Endothelial cell of umbilical vein (primary cell): ENCODE results near the gene OSBPL10. TPM values are rescaled to one million over a fixed set of nuclear protein-coding genes. Genes with fewer than 3 reads are reported as not detected.

Experiments used
- BruUV-seq: library from RNA; stranded (reverse); fragments of 400-500 nt; replicated peaks from 2 replicates; lab custom pipeline; 2021; lab: Mats Ljungman, UMichigan
- CTCF ChIA-PET: fragments of 300-600, 350-600 bp; sonication (Branson Sonifier 250); formaldehyde crosslinking; loops from one replicate; lab custom pipeline; 2021; ENCODE audit warnings: antibody characterized with exemption, inconsistent platforms; lab: Charles Lee
- POLR2A ChIA-PET: fragments of 300-600, 350-600 bp; sonication (Branson Sonifier 250); formaldehyde crosslinking; loops from one replicate; lab custom pipeline; 2021; ENCODE audit warnings: antibody characterized with exemption, inconsistent platforms; lab: Charles Lee
- DNase-seq: peaks from one replicate; pipeline ENCODE4 v3.0.0-alpha.2; 2011; ENCODE audit warnings: low read depth, low spot score
- FAIRE-seq: peaks from 2 replicates; lab custom pipeline; 2011; peaks lifted over from hg19 to GRCh38; lab: Jason Lieb, UNC
- H2AFZ ChIP-seq: 2 replicates; pipeline ENCODE4 v1.6.0; 2012; ENCODE audit warnings: low read depth, low read length, control low read depth, inconsistent platforms
- H3K27ac ChIP-seq: 2 replicates; pipeline ENCODE4 v1.5.1; 2011; ENCODE audit warnings: low read depth, mild to moderate bottlenecking, control low read depth, low read length, moderate library complexity; ENCODE audit not compliant: insufficient read depth
- H3K27me3 ChIP-seq, 2 experiments: 2 replicates each; pipeline versions ENCODE4 v1.6.0 to v1.6.1; 2011; ENCODE audit warnings: low read length in 2 of 2, mixed read lengths in 1 of 2; ENCODE audit not compliant: control insufficient read depth in 2 of 2, insufficient read depth in 2 of 2
- H3K36me3 ChIP-seq, 2 experiments: 2 replicates in 1 of 2; 3 replicates in 1 of 2; pipeline ENCODE4 v1.5.1; 2011; ENCODE audit warnings: low read length in 2 of 2, mild to moderate bottlenecking in 1 of 2, moderate library complexity in 1 of 2; ENCODE audit not compliant: control insufficient read depth in 2 of 2, insufficient read depth in 2 of 2; ENCODE audit errors: extremely low read depth in 1 of 2
- H3K4me1 ChIP-seq: 3 replicates; pipeline ENCODE4 v1.5.1; 2011; ENCODE audit warnings: mild to moderate bottlenecking, low read length; ENCODE audit not compliant: control insufficient read depth, insufficient read depth; ENCODE audit errors: extremely low read depth
- H3K4me2 ChIP-seq: 2 replicates; pipeline ENCODE4 v1.6.1; 2011; ENCODE audit warnings: low read length, control low read depth, mixed read lengths; ENCODE audit not compliant: insufficient read depth
- H3K4me3 ChIP-seq, 3 experiments: fragments of 200-600 bp in 1 of 3; sonication (generic), shearing (Covaris generic) in 1 of 3; replicated peaks in 1 of 3; 2 replicates each; pipeline ENCODE4 v1.5.1; 2011 to 2016; ENCODE audit warnings: control low read depth in 3 of 3, low read length in 3 of 3, mild to moderate bottlenecking in 2 of 3, inconsistent platforms in 1 of 3, low read depth in 1 of 3, moderate library complexity in 1 of 3; ENCODE audit not compliant: insufficient read depth in 1 of 3
- H3K79me2 ChIP-seq: 2 replicates; pipeline ENCODE4 v1.6.0; 2012; ENCODE audit warnings: low read length, inconsistent platforms; ENCODE audit not compliant: control insufficient read depth, insufficient read depth
- H3K9ac ChIP-seq: replicated peaks from 2 replicates; pipeline ENCODE3; 2011; ENCODE audit warnings: low read length, control low read depth; ENCODE audit not compliant: insufficient read depth; ENCODE audit errors: extremely low read depth
- H3K9me1 ChIP-seq: replicated peaks from 3 replicates; pipeline ENCODE4 v1.6.0; 2011; ENCODE audit warnings: mild to moderate bottlenecking, low read length; ENCODE audit not compliant: control insufficient read depth, insufficient read depth; ENCODE audit errors: extremely low read depth
- H3K9me3 ChIP-seq: replicated peaks from 2 replicates; pipeline ENCODE4 v1.5.1; 2012; ENCODE audit warnings: low read length, inconsistent platforms; ENCODE audit not compliant: control insufficient read depth, insufficient read depth
- H4K20me1 ChIP-seq: replicated peaks from 2 replicates; pipeline ENCODE3; 2011; ENCODE audit warnings: mild to moderate bottlenecking, low read length; ENCODE audit not compliant: control insufficient read depth, insufficient read depth; ENCODE audit errors: extremely low read depth
- EZH2 ChIP-seq: IDR thresholded peaks from 2 replicates; pipeline ENCODE4 v1.6.1; 2012; ENCODE audit warnings: borderline replicate concordance, low read depth, mild to moderate bottlenecking, moderate library complexity, low read length, inconsistent platforms; ENCODE audit not compliant: severe bottlenecking
- FOS ChIP-seq: IDR thresholded peaks from 2 replicates; pipeline ENCODE4 v1.6.1; 2011; ENCODE audit warnings: mild to moderate bottlenecking, low read length, moderate library complexity, borderline replicate concordance; ENCODE audit not compliant: insufficient read depth
- GATA2 ChIP-seq: IDR thresholded peaks from 2 replicates; pipeline ENCODE4 v1.7.0; 2011; ENCODE audit warnings: low read depth, mild to moderate bottlenecking, moderate library complexity, mixed read lengths, low read length; ENCODE audit not compliant: insufficient read length, insufficient read depth
- JUN ChIP-seq: IDR thresholded peaks from 2 replicates; pipeline ENCODE4 v1.6.1; 2011; ENCODE audit warnings: borderline replicate concordance, low read depth; ENCODE audit not compliant: insufficient read length, insufficient read depth
- POLR2A ChIP-seq: IDR thresholded peaks from 2 replicates; pipeline ENCODE4 v1.6.1; 2012; ENCODE audit warnings: low read depth, mild to moderate bottlenecking, control low read depth, low read length
- dilution Hi-C: fragments of 300-500 bp; cut with MboI; formaldehyde crosslinking; loops from one replicate; pipeline ENCODE4 v1.15.0; 2019; ENCODE audit warnings: low sequenced_read_pairs; ENCODE audit not compliant: extremely low pct_ligation_motif_present
- intact Hi-C: fragments of 100-400 bp; cut with micrococcal nuclease; formaldehyde crosslinking; loops from one replicate; pipeline ENCODE4 v1.10.0; 2022
- polyA plus RNA-seq, 4 experiments: library from polyadenylated mRNA; depleted of rRNA in 3 of 4; stranded (reverse) in 3 of 4; unstranded in 1 of 4; fragments of >200 nt; gene quantifications; 2 replicates each; pipeline versions ENCODE4 v1.2.1 to v1.2.3, GENCODE V29; 2011 to 2012; ENCODE audit warnings: missing spikeins in 1 of 4
- total RNA-seq: library from RNA; stranded (reverse); gene quantifications from 2 replicates; pipeline ENCODE4 v1.2.3, GENCODE V29; 2021
- TF ChIP-seq, protein P1 (sequence below), 2 donors: IDR thresholded peaks; 1 replicate in 1 of 2; 2 replicates in 1 of 2; pipeline ENCODE4 v1.5.1; 2011; ENCODE audit warnings: low read length in 2 of 2, mild to moderate bottlenecking in 2 of 2, moderate library complexity in 2 of 2, control low read depth in 1 of 2, inconsistent platforms in 1 of 2, low read depth in 1 of 2; ENCODE audit not compliant: insufficient read depth in 1 of 2; ENCODE audit errors: extremely low read depth in 1 of 2
- TF ChIP-seq, protein P2 (sequence below): IDR thresholded peaks from 2 replicates; pipeline ENCODE4 v1.6.1; 2011; ENCODE audit not compliant: insufficient read depth, insufficient read length

The OSBPL10 gene
- total and polyA plus RNA-seq, 2 donors (not counting 3 experiments of a cell fraction or from before 2014, with no cell fraction given): 10.8 to 47.6 TPM

DNA sequence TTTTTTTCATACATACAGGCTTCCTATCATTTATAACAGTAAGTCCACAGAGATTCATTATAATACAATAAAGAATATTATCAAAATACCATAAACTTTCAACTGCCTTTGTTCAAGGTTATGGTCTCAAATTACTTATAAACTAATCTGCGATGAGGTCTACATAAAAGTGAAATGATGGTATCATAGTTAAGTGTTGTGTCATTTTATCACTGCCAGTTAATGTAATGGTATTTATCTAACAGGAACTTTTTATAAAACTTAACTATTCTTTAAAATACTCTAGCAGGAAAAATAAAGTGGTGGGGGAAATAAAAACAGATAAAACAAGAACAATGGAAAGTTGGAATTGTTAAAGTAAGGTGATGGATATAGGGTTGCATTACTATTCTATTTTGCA lies 153.1 kb downstream of the OSBPL10 start:
- ChIA-PET POLR2A (no interaction called here), CTCF (no interaction called here)
- no peaks in the 10 kb centered on the region for H3K9me1 ChIP-seq
- BruUV-seq: no TSS peak
- no peak overlapping the region for H3K4me2 ChIP-seq
- H3K36me3 ChIP-seq: no peaks in the 10 kb centered on the region
- dilution Hi-C loops: no loop called here
- no peaks in the 10 kb centered on the region for H3K27me3 ChIP-seq
- intact Hi-C loops: no loop called here
- FAIRE-seq (no peak), DNase-seq (peak; percentile 24)
- TF ChIP-seq, protein P1, sequence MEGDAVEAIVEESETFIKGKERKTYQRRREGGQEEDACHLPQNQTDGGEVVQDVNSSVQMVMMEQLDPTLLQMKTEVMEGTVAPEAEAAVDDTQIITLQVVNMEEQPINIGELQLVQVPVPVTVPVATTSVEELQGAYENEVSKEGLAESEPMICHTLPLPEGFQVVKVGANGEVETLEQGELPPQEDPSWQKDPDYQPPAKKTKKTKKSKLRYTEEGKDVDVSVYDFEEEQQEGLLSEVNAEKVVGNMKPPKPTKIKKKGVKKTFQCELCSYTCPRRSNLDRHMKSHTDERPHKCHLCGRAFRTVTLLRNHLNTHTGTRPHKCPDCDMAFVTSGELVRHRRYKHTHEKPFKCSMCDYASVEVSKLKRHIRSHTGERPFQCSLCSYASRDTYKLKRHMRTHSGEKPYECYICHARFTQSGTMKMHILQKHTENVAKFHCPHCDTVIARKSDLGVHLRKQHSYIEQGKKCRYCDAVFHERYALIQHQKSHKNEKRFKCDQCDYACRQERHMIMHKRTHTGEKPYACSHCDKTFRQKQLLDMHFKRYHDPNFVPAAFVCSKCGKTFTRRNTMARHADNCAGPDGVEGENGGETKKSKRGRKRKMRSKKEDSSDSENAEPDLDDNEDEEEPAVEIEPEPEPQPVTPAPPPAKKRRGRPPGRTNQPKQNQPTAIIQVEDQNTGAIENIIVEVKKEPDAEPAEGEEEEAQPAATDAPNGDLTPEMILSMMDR (IDR thresholded peaks at IDR 0.05; ENCODE audit: extremely low read depth in 1 of 2, insufficient read depth in 1 of 2, low read depth in 1 of 2, low read length in 2 of 2): no peak
- TF ChIP-seq GATA2 (no peak), EZH2 (no peak), FOS (no peak), JUN (no peak), POLR2A (no peak)
- TF ChIP-seq, protein P2, sequence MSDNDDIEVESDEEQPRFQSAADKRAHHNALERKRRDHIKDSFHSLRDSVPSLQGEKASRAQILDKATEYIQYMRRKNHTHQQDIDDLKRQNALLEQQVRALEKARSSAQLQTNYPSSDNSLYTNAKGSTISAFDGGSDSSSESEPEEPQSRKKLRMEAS: no peak
- H3K79me2 ChIP-seq: no peaks in the 10 kb centered on the region
- H4K20me1 ChIP-seq: no peaks in the 10 kb centered on the region
- H3K4me1 ChIP-seq: no peaks in the 10 kb centered on the region
- H3K9me3 ChIP-seq: no peaks in the 10 kb centered on the region
- no peak overlapping the region for H3K27ac ChIP-seq
- H3K9ac ChIP-seq: no peak overlapping the region
- no peak overlapping the region for H2AFZ ChIP-seq
- no peak overlapping the region for H3K4me3 ChIP-seq
